ENCODE data around the gene CCDC12. TPM values are rescaled to one million over a fixed set of nuclear protein-coding genes. Genes with fewer than 3 reads are reported as not detected.

The CCDC12 gene
- total and polyA plus RNA-seq, 9 of the 15 experiments (the other 6 are each of a cell fraction or from before 2014, with no cell fraction given): 8.9 to 201 (median 86.9) TPM

DNA sequence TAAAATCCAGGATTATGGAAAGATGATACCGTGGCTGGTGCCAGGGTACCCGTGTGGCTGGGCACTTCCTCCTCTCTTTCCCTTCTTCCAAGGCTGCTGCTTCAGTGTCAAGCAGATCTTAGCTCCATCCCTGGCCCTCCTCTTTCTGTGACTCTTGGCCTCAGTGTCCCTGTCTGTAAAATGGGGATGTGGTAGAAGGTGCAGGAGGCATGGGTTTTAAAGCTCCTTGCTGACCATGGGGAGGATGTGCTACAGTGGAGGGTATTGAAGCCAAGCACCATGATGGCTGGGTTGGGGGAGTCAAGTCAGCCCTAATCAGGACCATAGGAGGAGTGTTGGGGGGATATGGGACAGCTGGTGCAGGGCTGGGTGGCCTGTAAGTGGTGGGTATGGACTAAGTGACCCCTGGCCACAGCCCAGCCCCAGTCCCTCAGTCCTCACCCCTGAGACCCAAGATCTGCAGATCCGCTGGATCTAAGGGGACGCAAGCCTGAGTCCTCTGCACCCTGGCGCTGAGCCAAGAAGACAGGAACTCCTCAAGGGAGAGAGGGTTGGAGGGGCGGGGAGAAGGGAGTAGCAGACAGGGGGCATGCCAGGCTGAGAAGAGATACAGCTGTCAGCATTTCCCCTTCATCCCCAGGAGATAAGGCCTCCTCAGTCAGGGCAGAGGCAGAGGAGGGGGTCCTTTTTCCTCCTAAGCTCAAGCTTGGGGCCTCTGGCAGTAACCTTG, 87.0 kb downstream of the CCDC12 start:
- no peak overlapping the region for H3K27ac ChIP-seq (ENCODE audit: extremely low read depth, low read depth, low read length)
- H3K79me2 ChIP-seq (ENCODE audit: control insufficient read depth, insufficient read depth, low read length): no peaks in the 10 kb centered on the region
- ChIA-PET CTCF (ENCODE audit: low intra/inter-chr PET ratio) (no interaction called here), POLR2A (no interaction called here)
- BruUV-seq (replicated peaks): no TSS peak
- no peaks in the 10 kb centered on the region for H3K9me1 ChIP-seq (ENCODE audit: control insufficient read depth, insufficient read depth, low read length)
- in situ Hi-C loops (cut with MboI) (no loop called here), intact Hi-C loops (cut with micrococcal nuclease) (no loop called here)
- H3K9ac ChIP-seq (ENCODE audit: insufficient read depth in 1 of 2, low read depth in 2 of 2, low read length in 2 of 2): peak overlapping the region in 1 of 2 experiments; percentile 69; a peak in 1 of 4 replicates
- 2% methylated on average over 6 of the region's 6 CpGs for WGBS (ENCODE audit: insufficient coverage, low coverage, missing lambda C conversion rate)
- H3K4me2 ChIP-seq (ENCODE audit: insufficient read depth, low read length): no peak overlapping the region
- FAIRE-seq (no peak), ATAC-seq (peak; percentile 25), DNase-seq (ENCODE audit: extremely low read depth in 1 of 4, low spot score in 3 of 4) (peak in 3 of 4 experiments; percentile 40 to 66 (median 50))
- H3K4me3 ChIP-seq: no peak overlapping the region
- H3K9me3 ChIP-seq (replicated peaks; ENCODE audit: control insufficient read depth, insufficient read depth, low read depth, low read length): no peaks in the 10 kb centered on the region
- no peak overlapping the region for H2AFZ ChIP-seq (ENCODE audit: low read depth, low read length)
- H3K27me3 ChIP-seq (ENCODE audit: control insufficient read depth in 2 of 2, insufficient read depth in 2 of 2, low read length in 2 of 2): peaks cover 34 to 86% of the 10 kb centered on the region in 2 experiments
- H3K4me1 ChIP-seq (replicated peaks in 1 of 2; ENCODE audit: control insufficient read depth in 2 of 2, insufficient read depth in 2 of 2, low read length in 2 of 2): peaks cover 0 to 21% of the 10 kb centered on the region in 2 experiments; a peak in 3 of 5 replicates
- H4K20me1 ChIP-seq (replicated peaks; ENCODE audit: control insufficient read depth, insufficient read depth, low read length): peaks cover 24% of the 10 kb centered on the region
- H3K36me3 ChIP-seq (ENCODE audit: control insufficient read depth, insufficient read depth, low read length): no peaks in the 10 kb centered on the region
- TF ChIP-seq MTF1 (CRISPR knock-in tag; IDR thresholded peaks at IDR 0.05; ENCODE audit: borderline replicate concordance): no peak
- TF ChIP-seq ZNF551 (CRISPR knock-in tag; IDR thresholded peaks at IDR 0.05): no peak
- TF ChIP-seq, protein P1, sequence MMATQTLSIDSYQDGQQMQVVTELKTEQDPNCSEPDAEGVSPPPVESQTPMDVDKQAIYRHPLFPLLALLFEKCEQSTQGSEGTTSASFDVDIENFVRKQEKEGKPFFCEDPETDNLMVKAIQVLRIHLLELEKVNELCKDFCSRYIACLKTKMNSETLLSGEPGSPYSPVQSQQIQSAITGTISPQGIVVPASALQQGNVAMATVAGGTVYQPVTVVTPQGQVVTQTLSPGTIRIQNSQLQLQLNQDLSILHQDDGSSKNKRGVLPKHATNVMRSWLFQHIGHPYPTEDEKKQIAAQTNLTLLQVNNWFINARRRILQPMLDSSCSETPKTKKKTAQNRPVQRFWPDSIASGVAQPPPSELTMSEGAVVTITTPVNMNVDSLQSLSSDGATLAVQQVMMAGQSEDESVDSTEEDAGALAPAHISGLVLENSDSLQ (IDR thresholded peaks at IDR 0.05): peak; percentile 48
- peak; percentile 97 for TF ChIP-seq NFIC (IDR thresholded peaks at IDR 0.05)
- TF ChIP-seq RUNX1 (IDR thresholded peaks at IDR 0.05; ENCODE audit: low read depth): no peak
- TF ChIP-seq PTBP1 (IDR thresholded peaks at IDR 0.05; ENCODE audit: low read depth, low read length): 0 out of 2 replicates have a peak, but pooled peaks have one; percentile 53
- peak; percentile 38 to 61; a peak in 1 of 4 replicates for TF ChIP-seq KDM1A (IDR thresholded peaks at IDR 0.05)
- TF ChIP-seq MEIS2 (IDR thresholded peaks at IDR 0.05; ENCODE audit: partially characterized antibody): peak; percentile 42
- TF ChIP-seq GABPB1 (CRISPR knock-in tag; IDR thresholded peaks at IDR 0.05): no peak
- peak; percentile 5; the same call in 1 of the 2 replicates for TF ChIP-seq MAX (CRISPR knock-in tag; IDR thresholded peaks at IDR 0.05)
- peak; percentile 88 for TF ChIP-seq RBM25 (IDR thresholded peaks at IDR 0.05; ENCODE audit: low read depth, low read length, severe bottlenecking)
- TF ChIP-seq PHF20 (IDR thresholded peaks at IDR 0.05; ENCODE audit: partially characterized antibody): no peak
- TF ChIP-seq NCOA1 (IDR thresholded peaks at IDR 0.05; ENCODE audit: low read depth): no peak
- no peak for TF ChIP-seq MIER1 (IDR thresholded peaks at IDR 0.05; ENCODE audit: low read depth)
- TF ChIP-seq ZNF41 (CRISPR knock-in tag; conservative IDR thresholded peaks at IDR 0.05): no peak
- TF ChIP-seq SPI1 (IDR thresholded peaks at IDR 0.05; ENCODE audit: borderline replicate concordance, low read depth, low read length): 0 out of 2 replicates have a peak, but pooled peaks have one; percentile 9
- peak; percentile 58; the same call in 1 of the 2 replicates for TF ChIP-seq NFIX (CRISPR knock-in tag; IDR thresholded peaks at IDR 0.05; ENCODE audit: low read depth)
- TF ChIP-seq TBL1XR1 (IDR thresholded peaks at IDR 0.05; ENCODE audit: low read length in 2 of 2): no peak
- TF ChIP-seq KLF1 (tag; IDR thresholded peaks at IDR 0.05): peak; percentile 34; the same call in 1 of the 2 replicates
- TF ChIP-seq ZNF263 (CRISPR knock-in tag; IDR thresholded peaks at IDR 0.05; ENCODE audit: borderline replicate concordance): peak; percentile 65
- peak; percentile 57; the same call in 1 of the 2 replicates for TF ChIP-seq SMARCA5 (IDR thresholded peaks at IDR 0.05)
- no peak for TF ChIP-seq RNF219 (CRISPR knock-in tag; IDR thresholded peaks at IDR 0.05)
